ENCODE results near the gene PRDM15.

Gene PRDM15

GRCh38 chr21:41815652-41816582 is 63.2 kb downstream of the PRDM15 start:
- TF ChIP-seq CTCF (IDR thresholded peaks at IDR 0.05; ENCODE audit: extremely low read depth, insufficient read depth, missing control alignments): no peak
- no peak for DNase-seq (ENCODE audit: low spot score)
- in situ Hi-C loops (cut with MboI; ENCODE audit: low pct_unique_long_range_greater_than_20kb, low sequenced_read_pairs, unreplicated experiment): no loop called here

GRCh38 chr21:41813226-41813625 is 65.9 kb downstream of the PRDM15 start:
- no peak for DNase-seq (ENCODE audit: low spot score)
- in situ Hi-C loops (cut with MboI; ENCODE audit: low pct_unique_long_range_greater_than_20kb, low sequenced_read_pairs, unreplicated experiment): no loop called here
- TF ChIP-seq CTCF (IDR thresholded peaks at IDR 0.05; ENCODE audit: extremely low read depth, insufficient read depth, missing control alignments): no peak

GRCh38 chr21:41812679-41813078 is 66.5 kb downstream of the PRDM15 start:
- no peak for TF ChIP-seq CTCF (IDR thresholded peaks at IDR 0.05; ENCODE audit: extremely low read depth, insufficient read depth, missing control alignments)
- DNase-seq (ENCODE audit: low spot score): no peak
- in situ Hi-C loops (cut with MboI; ENCODE audit: low pct_unique_long_range_greater_than_20kb, low sequenced_read_pairs, unreplicated experiment): no loop called here

- in situ Hi-C loops (cut with MboI; ENCODE audit: low pct_unique_long_range_greater_than_20kb, low sequenced_read_pairs, unreplicated experiment): no loop called here
- no peak for TF ChIP-seq CTCF (IDR thresholded peaks at IDR 0.05; ENCODE audit: extremely low read depth, insufficient read depth, missing control alignments)
These were observed 68.6 kb downstream of the PRDM15 start for GRCh38 chr21:41810597-41810932.

GRCh38 chr21:41809891-41810596 is 69.1 kb downstream of the PRDM15 start:
- no peak for TF ChIP-seq CTCF (IDR thresholded peaks at IDR 0.05; ENCODE audit: extremely low read depth, insufficient read depth, missing control alignments)
- in situ Hi-C loops (cut with MboI; ENCODE audit: low pct_unique_long_range_greater_than_20kb, low sequenced_read_pairs, unreplicated experiment): no loop called here
- DNase-seq (ENCODE audit: low spot score): peak; percentile 23

More at GRCh38 chr21:41810597-41810932, 68.6 kb downstream of the PRDM15 start:
- no peak for DNase-seq (ENCODE audit: low spot score)

- no peak for TF ChIP-seq CTCF (IDR thresholded peaks at IDR 0.05; ENCODE audit: extremely low read depth, insufficient read depth, missing control alignments)
- in situ Hi-C loops (cut with MboI; ENCODE audit: low pct_unique_long_range_greater_than_20kb, low sequenced_read_pairs, unreplicated experiment): no loop called here
- no peak for DNase-seq (ENCODE audit: low spot score)
These were observed 70.3 kb downstream of the PRDM15 start for GRCh38 chr21:41808846-41809245.

Measured in GM13977 (cell line).